ENCODE results near the gene TCFL5.
A peak's percentile ranks its signal among the peaks of the same experiment; 100 is the strongest.

TCFL5 gene

DNA sequence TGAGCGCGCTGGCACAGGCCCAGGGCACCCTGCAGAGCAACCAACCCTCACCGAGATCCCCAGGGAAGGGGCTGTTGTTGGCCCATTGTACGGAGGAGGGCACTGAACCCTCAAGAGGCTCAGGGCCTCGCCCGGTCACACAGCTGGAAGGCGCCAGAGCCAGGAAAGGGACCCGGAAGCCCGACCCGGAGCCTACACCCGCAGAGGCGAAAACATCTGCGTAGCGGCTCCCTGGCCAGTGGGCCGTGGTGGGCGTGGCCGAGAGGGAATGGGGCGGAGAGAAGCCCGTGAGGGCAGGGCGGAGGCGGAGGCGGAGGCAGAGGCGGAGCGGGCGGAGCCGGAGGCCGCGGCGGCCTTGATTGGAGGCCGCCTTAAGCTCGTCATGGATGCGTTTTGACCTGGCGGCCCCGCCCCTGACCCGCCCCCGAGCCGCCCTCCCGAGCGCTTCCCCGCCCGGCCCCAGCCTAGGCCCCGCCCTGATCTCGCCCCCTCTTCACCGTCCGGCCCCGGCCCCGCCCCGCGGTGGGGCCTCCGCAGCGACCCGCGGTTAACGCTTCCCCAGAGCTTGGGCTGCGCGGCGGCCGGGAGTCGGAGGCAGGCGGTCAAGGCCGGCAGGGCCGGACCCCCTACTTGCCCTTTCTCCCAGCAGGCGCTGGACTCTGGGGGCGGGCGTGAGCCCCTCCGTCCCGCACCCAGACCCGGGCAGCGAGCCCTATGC, 67.5 kb downstream of the TCFL5 start:
- peak; percentile 88 for DNase-seq

DNA sequence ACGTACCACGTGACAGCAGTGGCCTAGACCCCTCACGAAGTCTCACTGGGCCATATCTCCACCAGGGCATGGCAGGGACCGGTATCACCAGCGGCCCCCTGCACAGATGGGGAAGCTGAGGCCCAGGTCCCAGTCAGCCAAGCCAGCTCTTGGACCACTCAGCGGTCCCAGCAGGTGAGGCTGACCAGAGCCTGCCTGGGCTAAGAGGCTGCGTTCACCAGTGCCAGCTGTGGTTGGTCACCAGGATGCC, 67.9 kb downstream of the TCFL5 start:
- no peak for DNase-seq

DNA sequence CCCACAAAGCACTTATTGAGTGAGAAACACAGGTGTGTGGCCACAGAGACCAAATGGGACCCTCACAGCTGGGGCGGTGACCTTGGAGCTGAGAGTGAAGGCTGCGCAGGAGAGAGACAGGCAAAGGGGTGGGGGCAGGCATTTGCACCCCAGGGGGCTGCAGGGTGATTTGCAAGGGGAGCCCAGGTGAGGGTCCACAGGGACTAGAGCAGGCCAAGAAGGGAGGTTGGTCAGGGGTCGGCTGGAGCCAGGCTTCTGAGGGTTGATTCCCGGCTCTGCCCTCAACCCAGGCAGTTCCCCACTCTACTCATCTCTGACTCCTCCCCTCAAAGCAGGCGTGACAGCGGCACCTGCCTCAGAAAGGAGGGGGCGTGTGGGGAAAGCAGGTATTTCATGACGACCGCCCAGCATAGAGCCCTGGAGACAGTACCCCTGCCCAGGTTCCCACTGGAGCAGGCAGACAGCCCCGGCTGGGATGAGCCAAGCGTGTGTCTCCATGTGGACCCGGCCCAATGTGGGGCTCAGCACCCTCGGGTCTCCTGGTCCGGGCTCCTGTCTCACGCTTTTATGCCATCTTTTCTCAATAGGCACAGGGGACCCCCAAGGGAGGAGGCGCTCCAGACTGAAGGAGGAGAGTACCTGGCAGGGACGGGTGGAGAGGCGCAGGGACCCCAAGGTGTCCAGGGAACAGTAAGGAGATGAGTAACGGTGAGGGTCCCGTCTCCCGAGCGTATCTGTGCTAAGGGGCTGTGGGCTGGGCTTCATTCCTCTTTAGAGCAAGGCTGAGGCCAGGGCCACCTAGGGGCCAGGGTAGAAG, 68.5 kb downstream of the TCFL5 start:
- DNase-seq = no peak

DNA sequence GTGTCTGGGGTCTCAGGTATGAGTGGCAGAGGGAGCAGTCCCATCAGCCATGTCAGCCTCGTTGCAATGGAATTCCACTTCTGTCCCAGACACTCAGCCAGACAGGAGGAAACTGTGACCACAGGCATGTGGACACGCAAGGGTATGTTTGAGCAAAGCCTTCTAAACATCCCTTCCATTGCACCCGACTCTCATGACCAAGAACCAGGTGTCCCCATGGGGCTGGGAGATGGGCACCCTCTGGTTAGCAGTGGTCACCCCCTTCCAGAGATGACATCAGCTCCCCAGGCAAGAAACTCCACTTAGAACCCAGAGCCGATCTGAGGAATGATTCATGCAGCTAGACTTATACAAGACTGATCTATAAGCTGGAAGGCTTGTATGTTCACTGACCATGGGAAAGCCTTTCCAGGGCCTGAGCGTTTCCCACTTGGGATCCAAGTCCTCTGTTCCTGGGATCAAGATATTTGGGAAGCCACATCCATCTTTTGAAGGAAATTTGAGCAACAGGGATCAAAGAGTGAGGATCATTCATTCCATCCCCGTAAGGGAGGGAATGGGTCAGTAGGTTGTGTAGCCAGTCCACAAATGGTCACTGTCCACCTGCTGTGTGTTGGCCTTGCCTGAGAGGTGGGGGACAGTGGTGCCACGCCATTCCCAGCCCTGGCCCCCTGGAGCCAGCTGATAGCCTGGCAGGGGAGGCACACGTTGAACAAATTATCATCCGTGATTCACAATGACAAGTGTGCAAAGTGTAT, 69.3 kb downstream of the TCFL5 start:
- no peak for DNase-seq

DNA sequence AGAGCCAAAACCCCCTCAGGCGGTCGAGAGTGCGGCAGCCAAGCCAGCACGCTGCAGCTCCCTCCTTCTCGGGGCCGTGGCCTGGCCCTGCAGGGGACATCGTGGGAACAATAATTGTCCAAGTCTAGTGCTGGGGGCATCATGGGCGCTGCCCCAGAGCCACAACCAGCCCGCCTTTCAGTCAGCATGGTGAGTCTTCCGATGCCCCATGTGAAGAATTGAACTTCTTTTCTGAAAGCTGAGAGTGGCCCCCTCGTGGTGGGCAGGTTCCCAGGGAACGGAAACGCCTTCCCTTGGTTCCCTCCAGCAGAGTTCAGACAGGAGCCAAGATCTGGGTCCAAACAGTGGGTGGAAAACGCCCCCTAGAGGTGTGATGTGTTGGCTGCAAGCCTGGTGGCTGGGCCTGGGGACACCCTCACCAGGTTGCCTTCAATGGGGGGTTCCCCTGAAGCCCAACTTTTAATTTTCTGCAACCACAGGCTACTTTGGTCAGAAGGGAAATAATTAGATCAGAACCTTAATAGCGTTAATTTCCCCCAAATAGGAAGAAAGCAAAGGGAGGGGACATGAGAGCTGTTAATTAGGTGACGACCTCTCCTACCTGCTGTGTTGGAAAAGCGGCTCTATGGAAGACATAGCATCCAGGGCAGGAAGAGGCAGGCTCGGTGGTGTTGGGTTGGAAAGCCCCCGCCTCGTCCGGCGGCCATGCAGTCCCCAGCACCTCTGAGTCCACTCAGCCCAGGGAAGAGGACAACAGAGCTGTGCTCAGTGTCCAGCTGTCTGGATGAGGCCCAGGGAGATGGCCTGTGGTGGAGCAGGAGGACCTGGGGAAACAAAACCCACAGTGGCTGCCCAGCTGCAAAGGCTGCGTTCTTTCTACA, 70.1 kb downstream of the TCFL5 start:
- DNase-seq = peak; percentile 58

All from central memory CD4-positive, alpha-beta T cell (primary cell).